Psoas muscle (tissue), 8 donors: ENCODE results near the gene KAZN. TPM values are rescaled to one million over a fixed set of nuclear protein-coding genes. Genes with fewer than 3 reads are reported as not detected.

Experiments
- ATAC-seq, 4 donors: fragments of 200-7000 bp; cut with Tn5 transposase; one replicate each; pipeline ENCODE4 v1.9.1; 2020; ENCODE audit warnings: moderate library complexity in 3 of 4, mild to moderate bottlenecking in 2 of 4
- DNase-seq, 2 donors: peaks; one replicate each; pipeline ENCODE4 v3.0.0-alpha.2; 2020
- H3K27ac ChIP-seq: fragments of 200-600 bp; one replicate; pipeline ENCODE4 v1.8.0; 2022
- H3K27me3 ChIP-seq, 3 donors: fragments of 200-600 bp in 1 of 3; one replicate each; pipeline versions ENCODE4 v1.6.1 to v1.8.0; 2013 to 2022; ENCODE audit warnings: low read length in 2 of 3, mild to moderate bottlenecking in 2 of 3, moderate library complexity in 1 of 3; ENCODE audit not compliant: insufficient read depth in 3 of 3
- H3K36me3 ChIP-seq, 2 donors: fragments of 200-600 bp in 1 of 2; one replicate each; pipeline versions ENCODE4 v1.6.1 to v1.8.0; 2013 to 2022; ENCODE audit warnings: low read depth in 1 of 2, mild to moderate bottlenecking in 1 of 2, moderate library complexity in 1 of 2; ENCODE audit not compliant: insufficient read depth in 1 of 2
- H3K4me1 ChIP-seq: fragments of 200-600 bp; one replicate; pipeline ENCODE4 v1.8.0; 2022
- H3K4me3 ChIP-seq: fragments of 200-600 bp; one replicate; pipeline ENCODE4 v1.8.0; 2022; ENCODE audit warnings: mild to moderate bottlenecking
- H3K9me3 ChIP-seq: fragments of 200-600 bp; one replicate; pipeline ENCODE4 v1.8.0; 2022
- WGBS, 3 donors: extraction: QIAGEN DNeasy Blood & Tissue Kit; methylation state at CpG; one replicate each; pipeline versions ENCODE4 v1.1.6 to v1.1.7; 2013; 5-methylcytosine and 5-hydroxymethylcytosine counted together
- intact Hi-C, 2 donors: fragments of 100-400 bp; cut with DNase I; formaldehyde crosslinking; loops; one replicate each; pipeline versions ENCODE4 v1.11.0 to v1.14.2; 2022
- polyA plus RNA-seq, 3 donors: library from polyadenylated mRNA; stranded (reverse); fragments of 200-250 nt; gene quantifications; one replicate each; pipeline ENCODE4 v1.2.3, GENCODE V29; 2013
- total RNA-seq, 4 donors: library from RNA; stranded (reverse); fragmentation: NEBNext Ultra II Directional in 2 of 4; extraction: Animal tissue kit (Norgen Biotek cat#: 25700) in 2 of 4; gene quantifications; one replicate each; pipeline versions ENCODE4 v1.2.1 to v1.2.4, GENCODE V29; 2021 to 2023
- TF ChIP-seq, protein P1 (sequence below): fragments of 200-600 bp; IDR thresholded peaks from one replicate; pipeline ENCODE4 v1.8.0; 2022; ENCODE audit warnings: antibody characterized with exemption
- donor health status: healthy with polysubstance abuse.
- donor health status: DM: no; HTN: no; CAD: no; lungs with moderate emphysema.
- donor health status: Bipolar disorder and iron deficiency.
- donor health status: healthy.
- donor health status: DM: yes; HTN: yes; CAD: no.
- donor health status: DM: no; HTN: no; CAD: no.
- donor health status: DM: no; HTN: no; CAD: no.
- donor health status: DM: yes; HTN: yes; CAD: no.

KAZN gene
- total and polyA plus RNA-seq, 7 donors, result 0.23 to 2.3 (median 0.97) TPM

DNA sequence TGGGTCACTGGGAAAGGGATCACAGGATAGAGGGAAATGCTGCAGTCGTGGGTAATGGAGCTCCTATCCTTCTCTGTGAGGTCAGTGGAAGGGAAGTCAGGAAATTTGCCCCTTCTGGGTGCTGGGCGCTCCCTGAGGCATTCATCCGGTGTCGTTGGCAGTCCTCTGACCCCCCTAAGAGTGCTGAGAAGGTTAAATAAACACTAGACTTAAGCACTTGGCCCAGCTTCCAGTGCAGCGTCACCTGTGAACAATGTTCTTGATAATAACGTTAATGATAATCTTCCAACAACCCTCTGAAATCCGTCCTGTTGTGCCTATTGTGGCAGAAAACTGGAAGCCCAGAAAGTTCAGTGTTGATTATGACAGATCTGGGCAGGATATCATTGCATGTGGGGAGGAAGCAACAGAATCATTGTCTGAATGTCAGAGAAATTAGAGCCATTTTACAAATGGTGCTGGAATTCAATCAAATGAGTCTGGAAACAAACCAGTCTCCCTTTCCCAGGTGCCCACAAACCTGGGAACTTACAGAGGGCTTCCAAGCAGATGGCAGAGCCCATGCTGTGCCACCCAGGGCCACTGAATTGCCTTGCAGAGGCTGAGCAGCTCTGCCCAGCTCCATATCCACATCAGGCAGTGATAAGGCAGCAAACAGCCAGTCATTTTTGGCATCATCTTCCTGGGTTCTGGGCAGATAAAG is 216.8 kb downstream of the KAZN start:
- Histone ChIP-seq H3K36me3 (no peaks in the 10 kb centered on the region), H3K27ac (no peak overlapping the region), H3K27me3 (no peaks in the 10 kb centered on the region), H3K4me1 (no peaks in the 10 kb centered on the region), H3K4me3 (no peak overlapping the region), H3K9me3 (no peaks in the 10 kb centered on the region)
- ATAC-seq, result no peak
- whole genome bisulfite sequencing, 3 donors, result 38 to 58% (median 46%) methylated on average over 7 of the region's 7 CpGs
- intact Hi-C loops, result no loop called here
- TF ChIP-seq, protein P1, sequence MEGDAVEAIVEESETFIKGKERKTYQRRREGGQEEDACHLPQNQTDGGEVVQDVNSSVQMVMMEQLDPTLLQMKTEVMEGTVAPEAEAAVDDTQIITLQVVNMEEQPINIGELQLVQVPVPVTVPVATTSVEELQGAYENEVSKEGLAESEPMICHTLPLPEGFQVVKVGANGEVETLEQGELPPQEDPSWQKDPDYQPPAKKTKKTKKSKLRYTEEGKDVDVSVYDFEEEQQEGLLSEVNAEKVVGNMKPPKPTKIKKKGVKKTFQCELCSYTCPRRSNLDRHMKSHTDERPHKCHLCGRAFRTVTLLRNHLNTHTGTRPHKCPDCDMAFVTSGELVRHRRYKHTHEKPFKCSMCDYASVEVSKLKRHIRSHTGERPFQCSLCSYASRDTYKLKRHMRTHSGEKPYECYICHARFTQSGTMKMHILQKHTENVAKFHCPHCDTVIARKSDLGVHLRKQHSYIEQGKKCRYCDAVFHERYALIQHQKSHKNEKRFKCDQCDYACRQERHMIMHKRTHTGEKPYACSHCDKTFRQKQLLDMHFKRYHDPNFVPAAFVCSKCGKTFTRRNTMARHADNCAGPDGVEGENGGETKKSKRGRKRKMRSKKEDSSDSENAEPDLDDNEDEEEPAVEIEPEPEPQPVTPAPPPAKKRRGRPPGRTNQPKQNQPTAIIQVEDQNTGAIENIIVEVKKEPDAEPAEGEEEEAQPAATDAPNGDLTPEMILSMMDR, result no peak
- no peak for DNase-seq

DNA sequence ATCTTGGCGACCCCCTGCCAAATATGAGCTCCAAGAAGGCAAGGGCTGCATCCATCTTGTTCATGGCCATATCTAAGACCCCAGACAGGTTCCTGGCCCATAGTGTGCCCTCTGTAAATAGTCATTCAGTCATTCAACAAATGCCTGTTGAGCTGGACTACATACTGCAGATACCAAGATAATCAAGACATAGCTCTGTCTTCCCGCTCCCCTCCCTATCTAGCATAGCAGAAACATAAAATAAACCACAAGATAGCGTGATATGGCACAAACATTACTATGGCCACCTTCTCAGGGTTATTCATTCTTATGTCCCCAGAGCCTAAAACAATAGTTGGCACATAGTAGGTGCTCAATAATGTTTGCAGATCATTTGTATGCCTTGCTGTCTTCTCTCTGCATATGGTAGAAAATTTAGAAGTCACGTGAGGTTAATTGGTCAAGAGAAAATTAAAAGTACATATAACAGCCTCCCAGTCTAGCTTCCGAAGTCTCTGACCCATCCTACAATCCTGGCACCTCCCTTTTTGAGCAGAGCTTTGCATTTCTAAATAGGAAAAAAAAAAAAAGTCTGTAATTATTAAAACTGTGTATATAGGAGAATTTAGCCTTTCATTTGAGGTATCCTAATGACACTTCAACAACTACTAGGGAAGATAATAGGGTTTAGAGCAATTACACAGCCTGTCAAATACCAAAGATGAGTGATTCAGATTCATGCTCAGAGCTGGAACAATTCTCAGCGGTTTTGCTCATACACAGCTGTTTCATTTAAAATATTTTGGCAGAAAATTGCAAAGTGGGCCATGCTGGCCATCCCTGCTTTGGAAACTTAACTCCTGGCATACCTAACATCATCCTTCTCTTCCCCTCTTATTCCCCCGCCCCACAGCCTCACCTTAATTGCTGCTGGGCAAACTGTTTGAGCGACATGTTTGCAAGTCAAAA is 219.0 kb downstream of the KAZN start:
- TF ChIP-seq, protein P1, result no peak
- Histone ChIP-seq H3K27me3 (peaks cover 0 to 1% (median 0%) of the 10 kb centered on the region in 3 donors), H3K27ac (no peak overlapping the region), H3K9me3 (no peaks in the 10 kb centered on the region), H3K4me3 (no peak overlapping the region), H3K36me3 (no peaks in the 10 kb centered on the region), H3K4me1 (no peaks in the 10 kb centered on the region)
- 58 to 71% (median 58%) methylated on average over 8 of the region's 8 CpGs for WGBS, 3 donors
- intact Hi-C loops, result no loop called here
- DNase-seq, result no peak
- no peak for ATAC-seq

DNA sequence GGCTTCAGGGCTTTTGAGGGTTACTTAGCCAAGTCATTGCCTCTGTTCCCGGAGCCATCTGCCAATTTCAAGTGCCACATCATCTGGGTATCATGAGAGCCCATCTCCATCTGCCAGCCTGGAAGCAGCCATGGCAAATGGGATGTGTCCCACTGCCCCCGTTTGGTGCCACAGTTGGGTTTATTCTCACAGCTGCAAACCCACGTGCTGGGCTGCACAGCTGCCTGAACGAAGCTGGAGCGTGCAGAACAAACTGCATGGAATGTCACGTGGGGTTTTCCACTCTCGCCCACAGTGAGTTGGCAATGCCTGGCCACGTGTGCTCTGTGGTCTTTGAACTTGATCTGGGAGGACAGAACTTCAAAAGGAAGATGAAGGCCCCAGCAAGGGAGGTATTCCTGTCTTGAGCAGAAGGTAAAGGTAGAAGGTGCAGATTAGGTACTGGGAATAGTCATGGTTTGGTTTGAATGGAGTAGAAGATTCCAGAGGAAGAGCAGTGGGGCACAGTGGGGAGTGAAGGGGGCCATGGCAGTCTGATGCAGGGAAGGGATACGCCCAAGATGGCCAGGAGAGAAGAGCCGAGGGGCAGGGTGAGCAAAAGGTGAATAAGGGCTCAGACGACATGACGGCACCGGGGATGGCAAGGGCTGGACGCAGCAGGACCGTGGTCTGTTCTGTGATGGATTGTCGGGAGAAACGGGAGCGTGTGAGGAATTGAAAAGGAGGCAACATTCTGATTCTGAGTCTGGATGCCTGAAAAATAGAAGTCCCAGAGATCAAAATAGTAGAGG is 222.0 kb downstream of the KAZN start:
- no peaks in the 10 kb centered on the region for H3K9me3 ChIP-seq
- no peaks in the 10 kb centered on the region for H3K36me3 ChIP-seq
- no peak overlapping the region for H3K4me3 ChIP-seq
- ATAC-seq (no peak), DNase-seq (no peak)
- 41 to 65% (median 45%) methylated on average over 18 of the region's 18 CpGs for WGBS, 3 donors
- no peaks in the 10 kb centered on the region for H3K4me1 ChIP-seq
- intact Hi-C loops, result no loop called here
- H3K27ac ChIP-seq, result no peak overlapping the region
- TF ChIP-seq, protein P1, result no peak
- peaks cover 0 to 1% (median 0%) of the 10 kb centered on the region in 3 donors for H3K27me3 ChIP-seq

GRCh38 chr1:14822493-14822892 is 224.0 kb downstream of the KAZN start:
- no peak for ATAC-seq
- Histone ChIP-seq H3K4me1 (no peaks in the 10 kb centered on the region), H3K27me3 (peaks cover 0 to 1% (median 0%) of the 10 kb centered on the region in 3 donors), H3K9me3 (no peaks in the 10 kb centered on the region), H3K36me3 (no peaks in the 10 kb centered on the region), H3K4me3 (no peak overlapping the region), H3K27ac (no peak overlapping the region)
- TF ChIP-seq, protein P1, result no peak
- intact Hi-C loops, result no loop called here
- WGBS, 3 donors, result 88 to 95% (median 94%) methylated on average over 14 of the region's 14 CpGs
- DNase-seq, result no peak
